GM18499 (cell line): Measurements from ENCODE around the gene RCAN3.
"Not testable (repeated sequence)": the region's sequence is repeated elsewhere in the genome, so short reads cannot be mapped to it uniquely, and the experiment has no call there.

Source experiments
- ATAC-seq: cut with Tn5 transposase; IDR thresholded peaks from one replicate; pipeline ENCODE4 v1.9.1; 2021; ENCODE audit warnings: moderate number of reproducible peaks; ENCODE audit not compliant: insufficient read depth, unreplicated experiment

The RCAN3 gene

DNA sequence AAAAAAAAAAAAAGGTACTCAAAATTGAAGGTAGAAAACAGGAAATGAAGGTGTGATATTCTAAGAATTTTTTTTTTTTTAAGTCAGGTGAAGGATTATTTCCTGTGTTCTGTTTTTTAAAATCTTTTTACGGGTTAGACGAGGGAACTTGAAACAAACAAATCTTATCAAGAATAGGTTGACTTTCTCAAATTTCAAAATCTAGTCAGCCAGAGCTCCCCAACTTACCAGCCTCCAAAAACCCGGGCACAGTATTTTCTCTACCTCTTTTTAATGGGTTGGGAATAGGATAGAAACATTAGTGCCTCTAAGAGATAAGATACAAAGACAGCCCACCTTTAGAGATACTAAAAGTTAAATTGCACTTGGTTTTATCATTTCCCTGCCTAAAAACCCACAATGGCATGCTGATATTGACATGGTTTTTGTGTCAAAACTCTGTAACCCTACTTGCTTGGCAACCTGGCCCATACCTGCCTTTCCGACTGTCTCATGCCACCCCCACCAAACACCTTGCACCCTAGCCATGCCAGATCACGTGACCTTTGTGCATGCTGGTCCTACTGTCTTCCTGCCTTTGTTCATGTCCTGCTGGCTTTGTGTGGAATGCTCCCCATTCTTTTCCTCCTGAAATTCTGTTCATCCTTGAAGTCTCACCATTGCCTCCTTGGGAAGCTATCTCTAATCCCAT lies 4.2 kb downstream of the RCAN3 start:
- ATAC-seq: no peak

DNA sequence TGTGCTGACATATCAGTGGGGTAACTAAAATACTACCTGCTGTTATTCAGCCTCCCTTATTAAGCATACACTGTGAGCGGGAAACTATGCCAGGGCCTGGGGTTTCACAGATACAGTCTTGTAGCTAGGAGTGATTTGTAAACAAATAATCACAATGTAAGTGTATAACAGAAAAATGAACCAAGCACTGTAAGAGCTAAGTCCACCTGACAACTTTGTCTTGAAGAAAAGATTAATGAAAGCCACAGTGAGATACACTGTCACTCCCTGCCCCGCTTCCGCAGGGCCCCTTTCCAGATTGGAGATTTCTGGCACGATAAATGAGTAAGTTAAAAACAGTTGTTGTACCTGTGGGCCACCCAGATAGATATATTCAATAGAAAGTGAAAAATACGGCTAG lies 4.8 kb downstream of the RCAN3 start:
- no peak for ATAC-seq

DNA sequence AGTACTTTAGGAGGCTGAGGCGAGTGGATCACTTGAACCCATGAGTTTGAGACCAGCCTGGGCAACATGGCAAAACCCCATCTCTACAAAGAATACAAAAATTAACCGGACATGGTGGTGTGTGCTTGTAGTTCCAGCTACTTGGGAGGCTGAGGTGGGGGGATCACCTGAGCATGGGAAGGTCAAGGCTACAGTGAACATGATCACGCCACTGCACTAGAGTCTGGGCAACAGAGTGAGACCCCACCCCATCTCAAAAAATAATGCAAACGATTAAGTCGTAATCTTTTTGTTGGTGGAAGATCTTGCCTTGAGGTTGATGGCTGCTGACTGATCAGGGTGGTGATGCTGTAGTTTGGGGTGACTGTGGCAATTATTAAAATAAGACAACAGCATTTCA lies 6.3 kb downstream of the RCAN3 start:
- ATAC-seq: no peak

DNA sequence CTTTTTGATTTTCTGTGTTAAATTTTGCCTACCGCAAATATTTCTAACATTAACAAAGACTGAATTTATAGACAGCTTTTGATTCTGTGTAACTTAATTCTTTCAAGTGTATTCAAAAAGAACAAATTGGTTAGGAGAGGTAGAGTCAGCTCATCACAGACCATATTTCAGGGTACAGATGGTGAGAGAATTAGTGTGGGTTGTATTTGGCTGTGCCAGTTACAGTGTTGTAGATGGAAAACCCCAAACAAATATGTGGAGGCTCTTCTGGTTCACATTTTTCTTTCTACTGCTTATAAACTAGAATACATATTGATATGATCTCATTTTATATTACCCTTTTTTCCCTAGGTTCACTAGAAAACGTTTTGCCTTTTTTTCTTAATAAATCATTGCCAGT lies 11.1 kb downstream of the RCAN3 start:
- no peak for ATAC-seq

DNA sequence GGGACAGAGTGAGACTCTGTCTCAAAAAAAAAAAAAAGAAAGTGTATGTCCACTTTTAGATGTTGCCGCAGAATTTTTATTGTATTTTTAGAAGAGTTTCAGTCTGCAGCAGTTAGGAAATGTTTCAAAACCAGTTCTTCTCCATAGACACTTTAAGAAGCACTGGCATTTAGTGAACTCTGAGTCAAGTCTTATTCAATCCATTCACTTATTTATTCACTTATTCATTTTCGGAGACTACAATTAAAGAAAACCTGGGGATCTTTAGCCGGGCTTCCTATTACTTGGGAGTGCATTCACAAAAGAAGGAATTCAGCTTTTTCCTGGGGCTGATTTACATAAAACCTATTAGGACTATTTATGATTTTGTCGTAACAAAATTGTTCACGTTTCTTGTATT lies 12.3 kb downstream of the RCAN3 start:
- ATAC-seq: no peak

DNA sequence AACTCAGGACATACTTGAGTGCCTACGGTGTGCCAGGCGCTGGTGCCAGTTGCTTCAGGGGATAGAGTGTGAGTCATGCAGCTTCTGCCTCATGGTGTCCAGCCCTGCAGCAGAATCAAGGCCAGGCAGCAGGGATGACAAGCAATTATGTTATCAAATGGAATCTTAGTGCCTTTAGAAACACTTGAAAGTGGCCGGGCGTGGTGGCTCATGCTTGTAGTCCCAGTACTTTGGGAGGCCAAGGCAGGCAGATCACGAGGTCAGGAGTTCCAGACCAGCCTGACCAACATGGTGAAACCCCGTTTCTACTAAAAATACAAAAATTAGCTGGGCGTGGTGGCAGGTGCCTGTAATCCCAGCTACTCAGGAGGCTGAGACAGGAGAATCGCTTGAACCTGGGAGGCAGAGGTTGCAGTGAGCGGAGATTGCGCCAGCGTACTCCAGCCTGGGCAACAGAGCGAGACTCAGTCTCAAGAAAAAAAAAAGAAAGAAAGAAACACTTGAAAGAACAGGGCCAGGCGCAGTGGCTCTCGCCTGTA lies 13.1 kb downstream of the RCAN3 start:
- not testable (repeated sequence) for ATAC-seq

DNA sequence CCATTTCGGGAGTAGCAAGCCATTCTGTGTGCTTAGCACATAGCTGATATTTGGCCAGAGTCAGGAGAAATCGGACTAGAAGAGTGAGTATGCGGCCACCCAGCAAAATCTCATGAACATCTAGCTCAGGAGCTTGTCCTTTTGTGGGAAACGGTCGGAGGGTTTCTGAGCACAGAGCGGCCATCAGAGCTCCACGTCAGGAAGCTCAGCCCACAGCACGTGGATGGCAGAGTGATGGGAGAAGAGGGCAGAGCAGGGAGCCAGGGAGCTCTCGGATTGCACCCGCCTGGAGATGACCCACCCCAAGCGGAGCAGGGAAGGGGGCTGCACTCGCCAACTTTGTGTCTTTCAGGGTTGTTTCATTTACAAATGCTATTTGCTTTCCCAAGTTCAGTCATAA lies 13.9 kb downstream of the RCAN3 start:
- ATAC-seq: no peak

DNA sequence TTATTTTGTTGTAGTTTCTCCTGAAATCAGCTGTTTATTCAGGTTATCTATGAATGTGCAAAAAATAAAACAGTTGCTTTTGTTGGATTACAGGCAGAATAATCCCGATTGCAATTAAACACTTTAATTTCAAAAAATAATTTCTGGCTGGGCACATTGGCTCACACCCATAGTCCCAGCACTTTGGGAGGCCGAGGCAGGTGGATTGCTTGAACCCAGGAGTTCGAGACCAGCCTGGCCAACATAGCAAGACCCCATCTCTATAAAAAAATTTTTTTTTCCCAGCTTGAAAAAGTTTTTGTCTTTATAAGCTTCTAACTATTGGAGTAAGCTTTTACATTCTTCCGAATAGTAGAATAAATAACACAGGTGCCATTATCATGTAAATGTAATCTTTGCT lies 15.3 kb downstream of the RCAN3 start:
- no peak for ATAC-seq

DNA sequence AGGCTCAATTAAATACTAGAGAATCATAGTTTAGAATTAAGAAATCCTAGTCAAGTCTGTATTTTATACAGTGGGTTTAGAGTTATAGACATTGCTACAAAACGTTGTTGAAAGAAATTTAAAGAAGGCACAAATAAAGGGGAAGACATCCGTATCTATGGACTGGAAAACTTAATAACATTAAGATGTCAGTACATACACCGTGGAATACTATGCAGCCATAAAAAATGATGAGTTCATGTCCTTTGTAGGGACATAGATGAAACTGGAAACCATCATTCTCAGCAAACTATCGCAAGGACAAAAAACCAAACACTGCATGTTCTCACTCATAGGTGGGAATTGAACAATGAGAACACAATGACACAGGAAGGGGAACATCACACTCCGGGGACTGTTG lies 17.6 kb downstream of the RCAN3 start:
- ATAC-seq: not testable (repeated sequence)

DNA sequence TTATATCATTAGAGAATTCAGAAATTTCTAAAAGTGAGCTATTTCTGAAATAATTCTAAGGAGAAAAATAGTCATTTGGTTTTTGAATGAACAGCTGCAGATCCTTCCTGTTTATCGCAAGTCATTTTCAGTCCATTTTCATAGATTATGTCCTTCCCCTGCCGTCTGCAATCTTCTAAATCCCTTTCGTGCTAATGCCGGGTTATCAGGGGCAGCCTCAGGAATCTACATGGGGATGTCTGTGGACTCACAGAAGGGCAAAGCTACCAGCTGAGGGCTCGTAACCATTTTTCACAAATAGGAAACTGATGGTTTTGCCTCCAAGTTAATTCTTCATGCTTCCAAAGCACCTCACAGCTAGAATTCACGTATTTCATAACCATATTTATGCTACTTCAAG lies 23.0 kb downstream of the RCAN3 start:
- ATAC-seq: no peak

DNA sequence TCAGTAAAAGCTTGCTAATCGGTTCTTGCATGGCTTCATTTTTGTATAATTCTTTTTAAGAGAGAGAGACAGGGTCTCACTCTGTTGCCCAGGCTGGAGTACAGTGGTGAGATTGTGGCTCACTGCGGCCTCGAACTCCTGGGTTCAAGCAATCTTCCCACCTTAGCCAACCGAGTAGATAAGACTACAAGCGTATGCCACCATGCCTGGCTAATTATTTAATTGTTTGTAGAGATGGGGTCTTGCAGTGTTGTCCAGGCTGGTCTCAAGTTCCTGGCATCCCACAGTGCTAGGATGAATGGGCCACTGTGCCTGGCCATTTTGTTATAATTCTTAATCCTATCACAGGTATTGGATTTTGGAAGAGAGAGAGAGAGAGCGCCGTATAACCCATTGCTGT lies 23.4 kb downstream of the RCAN3 start:
- no peak for ATAC-seq

DNA sequence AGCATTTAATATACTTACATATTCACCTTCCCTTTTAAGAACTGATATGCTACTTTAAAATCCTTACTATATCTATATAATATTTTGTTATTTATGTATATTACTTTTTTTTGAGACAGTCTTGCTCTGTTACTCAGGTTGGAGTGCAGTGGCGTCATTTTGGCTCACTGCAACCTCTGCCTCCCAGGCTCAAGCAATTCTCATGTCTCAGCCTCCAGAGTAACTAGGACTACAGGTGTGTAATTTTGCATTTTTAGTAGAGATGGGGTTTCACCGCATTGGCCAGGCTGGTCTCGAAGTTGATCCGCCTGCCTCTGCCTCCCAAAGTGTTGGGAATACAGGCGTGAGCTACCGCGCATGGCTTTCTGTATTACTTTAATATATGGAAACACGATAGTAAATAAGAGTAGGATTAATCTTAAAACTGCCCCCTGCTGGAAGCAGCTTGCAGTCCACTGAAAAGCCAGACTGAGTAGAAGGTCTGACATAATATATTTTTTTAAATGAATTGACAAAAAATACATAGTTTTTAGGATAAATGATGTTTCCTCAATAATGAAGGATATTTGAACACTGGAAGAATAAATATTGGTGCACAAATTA lies 24.4 kb downstream of the RCAN3 start:
- ATAC-seq: no peak

DNA sequence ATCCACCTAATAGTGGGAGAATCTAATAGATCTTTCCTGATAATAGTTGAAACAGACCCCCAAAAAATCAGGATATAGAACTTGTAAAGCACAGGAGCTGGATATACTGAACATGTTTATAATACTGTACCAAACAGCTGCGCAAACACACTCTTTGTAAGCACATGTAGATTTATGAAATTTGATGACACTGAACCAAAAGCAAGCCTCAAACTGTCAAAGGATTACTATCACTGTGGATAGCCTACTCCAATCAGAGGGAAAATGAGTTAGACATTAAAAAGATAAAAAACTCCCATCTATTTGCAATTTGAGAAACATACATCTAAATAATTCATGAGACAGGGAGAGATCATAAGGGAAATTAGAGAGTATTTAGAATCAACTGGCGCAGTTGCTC lies 26.1 kb downstream of the RCAN3 start:
- no peak for ATAC-seq

DNA sequence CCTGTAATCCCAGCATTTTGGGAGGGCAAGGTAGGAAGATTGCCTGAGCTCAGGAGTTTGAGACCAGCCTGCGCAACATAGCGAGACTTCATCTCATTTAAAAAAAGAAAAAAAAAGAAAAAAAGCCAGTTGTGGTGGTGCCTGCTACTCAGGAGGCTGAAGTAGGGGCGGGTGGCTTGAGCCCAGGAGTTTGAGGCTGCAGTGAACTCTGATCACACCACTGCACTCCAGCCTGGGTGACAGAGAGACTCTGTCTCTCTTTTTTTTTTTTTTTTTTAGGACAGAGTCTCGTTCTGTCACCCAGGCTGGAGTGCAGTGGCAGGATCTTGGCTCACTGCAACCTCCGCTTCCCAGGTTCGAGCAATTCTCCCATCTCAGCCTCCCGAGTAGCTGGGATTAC lies 26.7 kb downstream of the RCAN3 start:
- not testable (repeated sequence) for ATAC-seq

DNA sequence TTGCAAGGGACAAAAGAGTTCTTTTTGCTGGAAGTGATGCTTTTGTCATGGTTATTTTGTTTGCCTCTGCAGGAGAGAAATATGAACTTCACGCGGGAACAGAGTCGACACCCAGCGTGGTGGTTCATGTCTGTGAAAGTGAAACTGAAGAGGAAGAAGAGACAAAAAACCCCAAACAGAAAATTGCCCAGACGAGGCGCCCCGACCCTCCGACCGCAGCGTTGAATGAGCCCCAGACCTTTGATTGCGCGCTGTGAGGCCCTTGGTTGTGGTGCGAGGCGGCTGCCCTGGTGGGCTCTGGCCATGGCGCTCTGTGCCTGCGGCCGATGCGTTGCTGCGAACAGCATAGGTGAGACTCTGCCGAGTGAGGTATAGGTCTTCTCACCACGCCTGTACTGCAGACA lies 32.4 kb downstream of the RCAN3 start:
- no peak for ATAC-seq

DNA sequence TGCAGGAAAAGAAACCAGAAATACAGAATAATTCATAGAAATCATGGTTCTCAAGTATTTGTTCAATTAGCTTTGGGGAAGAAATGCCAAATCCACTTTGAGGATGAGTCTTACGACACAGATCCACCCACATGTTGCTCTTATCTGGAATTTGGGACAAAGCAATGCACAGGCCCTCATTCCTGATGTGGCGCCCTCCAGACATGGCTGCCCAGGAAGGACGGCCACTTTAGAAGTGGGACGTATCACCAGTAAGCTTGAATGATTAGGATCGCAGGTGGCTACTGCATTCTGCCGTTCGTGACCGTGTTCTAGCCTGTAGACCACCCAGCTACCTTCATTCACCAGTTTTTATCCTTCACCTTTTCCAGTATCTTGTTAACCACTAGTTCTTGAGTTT lies 33.1 kb downstream of the RCAN3 start:
- no peak for ATAC-seq

DNA sequence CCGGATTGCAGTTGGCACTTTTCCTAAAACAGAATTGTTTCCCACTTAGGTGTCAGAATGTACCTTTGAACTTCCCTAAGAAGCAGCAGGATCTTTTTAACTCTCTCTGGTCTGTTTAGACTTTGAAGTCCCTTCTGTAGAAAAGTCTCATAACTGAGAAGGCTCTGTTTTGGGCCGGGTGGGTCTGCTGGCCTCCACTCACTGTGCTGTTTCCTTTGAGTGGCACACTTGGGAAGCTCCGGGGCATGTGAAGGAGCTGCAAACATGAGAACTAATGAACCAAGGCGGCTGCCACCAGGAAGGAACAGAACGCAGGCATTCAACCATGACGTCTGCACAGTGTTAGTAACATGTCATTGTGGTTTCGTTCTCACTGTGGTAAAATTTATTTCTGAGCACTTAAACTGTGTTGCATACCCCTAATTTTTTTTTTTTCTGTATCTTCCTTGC lies 33.8 kb downstream of the RCAN3 start:
- ATAC-seq: no peak

DNA sequence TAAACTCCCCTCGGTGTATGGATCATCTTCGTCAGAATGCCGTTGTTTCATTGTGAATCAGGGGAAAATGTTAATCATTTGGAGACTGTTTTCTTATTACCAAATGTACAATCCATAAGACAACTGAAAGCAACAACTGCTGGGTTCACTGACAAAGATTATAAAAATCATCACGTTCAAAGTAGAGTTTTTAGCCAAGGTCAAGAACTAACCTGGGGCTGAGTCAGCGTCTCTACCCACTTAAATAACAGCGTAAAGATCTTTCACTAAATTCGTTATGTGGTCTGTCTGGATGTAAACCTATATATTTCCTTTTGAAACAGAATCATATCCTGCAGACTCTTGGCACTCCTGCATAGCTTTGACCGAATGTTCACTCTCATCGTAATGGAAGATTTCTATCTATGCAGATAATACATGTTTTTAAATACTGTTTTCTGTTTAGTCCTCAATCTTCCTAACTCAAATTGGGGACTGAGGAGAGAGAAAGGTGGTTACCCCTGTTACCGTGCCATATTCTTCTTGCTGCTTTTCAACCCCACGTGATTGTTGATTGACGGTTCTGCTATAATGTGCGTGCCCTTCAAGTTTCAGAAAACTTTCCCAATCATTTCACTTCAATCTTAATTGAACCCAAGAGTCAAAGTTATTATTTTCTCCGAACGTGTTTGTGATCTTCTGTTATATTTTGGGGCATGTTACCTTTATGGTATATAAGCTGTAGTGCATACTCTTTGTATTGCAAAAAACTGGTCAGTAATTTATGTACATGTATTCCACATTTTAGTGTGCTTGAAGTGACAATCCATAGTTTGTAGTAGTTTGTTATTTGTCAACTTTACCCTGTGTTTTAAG lies 37.6 kb downstream of the RCAN3 start:
- no peak for ATAC-seq

DNA sequence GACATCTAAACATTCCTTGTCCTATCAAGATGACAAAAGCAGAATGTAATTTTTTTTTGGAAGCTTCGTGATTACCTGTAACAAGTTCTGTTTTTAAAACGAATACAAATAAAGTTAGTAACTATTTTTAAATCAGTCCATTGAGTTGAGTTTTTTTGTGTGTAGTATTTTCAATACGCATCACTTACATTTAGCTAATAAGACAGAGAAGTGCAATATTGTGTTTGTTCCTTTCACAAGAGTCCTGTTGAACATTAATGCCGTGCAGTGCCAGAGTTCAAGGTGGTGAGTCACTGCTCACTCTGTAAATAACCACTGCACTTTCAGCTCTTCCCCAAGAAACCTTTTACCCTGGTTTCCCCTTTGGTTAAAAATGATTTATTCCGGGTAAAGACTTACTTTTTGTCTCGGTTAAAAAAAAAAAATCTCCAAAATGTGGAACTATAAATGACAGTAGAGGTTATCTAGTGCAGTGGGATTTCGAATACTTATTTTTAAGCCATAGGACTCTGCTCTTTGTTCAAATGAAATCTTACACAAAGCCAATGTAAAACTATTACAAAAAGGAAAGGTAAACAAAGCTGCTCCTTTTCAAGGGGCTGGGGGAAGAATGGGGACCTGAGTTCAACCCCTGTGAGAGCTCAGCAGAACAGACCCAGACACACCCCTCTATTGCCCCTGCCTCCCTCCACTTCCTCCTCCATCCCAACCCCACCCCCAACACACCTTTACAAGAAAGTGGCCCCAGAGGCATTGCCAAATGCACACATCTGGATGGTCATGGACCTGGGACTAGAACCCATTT lies 38.5 kb downstream of the RCAN3 start:
- ATAC-seq: no peak

DNA sequence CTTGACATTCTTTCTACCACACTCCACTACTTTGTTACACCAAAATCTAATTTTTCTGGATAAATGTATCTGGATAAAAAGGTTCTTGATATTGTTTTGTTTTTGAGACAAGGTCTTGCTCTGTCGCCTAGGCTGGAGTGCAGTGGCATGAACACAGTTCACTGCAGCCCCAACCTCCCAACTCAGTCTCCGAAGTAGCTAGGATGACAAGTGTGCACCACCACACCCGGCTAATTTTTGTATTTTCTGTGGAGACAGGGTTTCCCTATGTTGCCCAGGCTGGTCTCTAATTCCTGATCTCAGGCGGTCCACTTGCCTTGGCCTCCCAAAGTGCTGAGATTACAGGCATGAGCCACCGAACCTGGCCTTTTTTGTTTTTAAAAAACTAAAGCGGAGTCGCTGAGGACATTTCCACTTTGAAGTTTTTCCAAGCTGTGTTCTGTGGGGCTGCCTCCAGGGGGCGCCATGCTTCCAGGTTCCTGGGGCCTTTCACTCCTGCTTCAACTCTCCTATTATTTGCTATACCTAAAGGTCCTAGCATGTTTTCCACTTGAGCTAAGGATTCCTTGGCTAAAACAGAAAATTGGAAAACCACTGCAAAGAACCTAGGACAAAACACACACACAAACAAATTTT lies 39.2 kb downstream of the RCAN3 start:
- ATAC-seq: no peak
